ENCODE measurements around the gene IL17REL.

The IL17REL gene

DNA sequence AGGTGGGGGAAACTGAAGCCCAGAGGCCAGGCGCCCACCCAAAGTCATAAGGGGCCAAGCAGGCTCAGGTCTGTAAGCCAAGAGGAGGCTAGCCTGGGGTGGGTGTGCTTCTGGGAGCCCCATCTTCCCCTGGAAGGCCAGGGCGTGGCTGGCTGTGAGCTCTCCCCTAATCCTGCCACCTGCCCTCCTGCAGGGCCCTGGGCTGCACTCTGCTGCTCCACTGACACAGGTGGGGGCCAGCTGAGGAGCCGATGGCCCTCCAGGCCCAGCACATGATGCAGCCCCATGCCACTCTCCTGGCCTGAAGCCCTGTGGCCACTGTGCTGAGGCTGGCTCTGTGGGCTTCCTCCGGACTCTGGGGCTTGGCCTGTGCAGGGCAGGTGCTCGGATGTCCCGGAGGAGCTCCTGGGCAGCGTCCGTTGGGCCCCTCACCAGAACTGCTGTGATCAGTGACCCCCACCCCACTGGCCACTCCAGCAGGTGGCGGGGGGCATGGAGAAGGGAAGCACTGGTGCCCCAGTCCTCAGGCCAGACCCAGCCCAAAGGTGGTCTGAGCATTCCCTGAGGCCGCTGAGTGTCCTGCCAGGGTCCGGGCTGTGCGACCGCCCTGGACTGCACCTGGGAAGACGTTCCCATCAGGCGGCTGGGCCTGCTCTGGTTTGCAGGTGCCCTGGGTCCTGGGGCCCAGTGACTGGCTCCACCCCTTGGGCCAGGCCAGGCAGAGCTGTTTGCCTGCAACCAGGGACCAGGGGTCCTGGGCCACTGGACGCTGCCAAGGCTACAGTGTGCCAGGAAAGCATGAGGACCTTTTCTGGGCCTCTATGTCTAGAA, 43.5 kb downstream of the IL17REL start:
- Histone ChIP-seq H3K4me2 (ENCODE audit: insufficient read depth, low read length, poor library complexity, severe bottlenecking) (no peak overlapping the region), H3K79me1 (ENCODE audit: low read depth, low read length) (peaks cover 10% of the 10 kb centered on the region), H3K4me3 (ENCODE audit: low read length in 2 of 2) (no peak overlapping the region), H3K9ac (ENCODE audit: low read depth, low read length, poor library complexity) (no peak overlapping the region), H3K9me3 (replicated peaks in 1 of 2; ENCODE audit: control insufficient read depth in 2 of 2, insufficient read depth in 1 of 2, low read depth in 1 of 2, low read length in 2 of 2) (peaks cover 0 to 8% of the 10 kb centered on the region in 2 donors), H3K18ac (ENCODE audit: low read length) (peak overlapping the region; percentile 85), H3K4me1 (ENCODE audit: control insufficient read depth in 2 of 2, insufficient read depth in 1 of 2, low read depth in 1 of 2, low read length in 2 of 2) (peaks cover 19 to 36% of the 10 kb centered on the region in 2 donors), H4K91ac (ENCODE audit: low read depth, low read length, poor library complexity) (peak overlapping the region; percentile 53), H2BK15ac (ENCODE audit: low read length) (peak overlapping the region; percentile 99), H3K27ac (replicated peaks; ENCODE audit: low read length) (no peak overlapping the region), H2BK12ac (ENCODE audit: low read length) (peak overlapping the region; percentile 97), H3K4ac (ENCODE audit: low read length) (peak overlapping the region; percentile 6), H2BK5ac (ENCODE audit: low read length) (peak overlapping the region; percentile 87), H3K36me3 (replicated peaks in 1 of 2; ENCODE audit: control insufficient read depth in 2 of 2, insufficient read depth in 2 of 2, low read length in 2 of 2) (peaks cover 5 to 7% of the 10 kb centered on the region in 2 donors), H3K14ac (ENCODE audit: low read length) (no peak overlapping the region), H3K27me3 (ENCODE audit: control insufficient read depth in 3 of 3, insufficient read depth in 3 of 3, low read depth in 1 of 3, low read length in 3 of 3) (peaks cover 0 to 26% (median 0%) of the 10 kb centered on the region in 3 experiments), H2AK5ac (ENCODE audit: low read depth, low read length) (peak overlapping the region; percentile 98), H3K23ac (ENCODE audit: low read depth, low read length, poor library complexity) (no peak overlapping the region), H2BK120ac (ENCODE audit: low read depth, low read length) (peak overlapping the region; percentile 99), H4K8ac (ENCODE audit: low read depth, low read length) (no peak overlapping the region), H2AFZ (ENCODE audit: low read length) (no peak overlapping the region)
- WGBS, 2 donors (ENCODE audit: extremely low coverage in 2 of 2, insufficient read length in 2 of 2, insufficient replicate concordance in 1 of 2), result no CpG with 5 or more reads among the region's 16 CpGs
- no peak for DNase-seq (ENCODE audit: low spot score)

DNA sequence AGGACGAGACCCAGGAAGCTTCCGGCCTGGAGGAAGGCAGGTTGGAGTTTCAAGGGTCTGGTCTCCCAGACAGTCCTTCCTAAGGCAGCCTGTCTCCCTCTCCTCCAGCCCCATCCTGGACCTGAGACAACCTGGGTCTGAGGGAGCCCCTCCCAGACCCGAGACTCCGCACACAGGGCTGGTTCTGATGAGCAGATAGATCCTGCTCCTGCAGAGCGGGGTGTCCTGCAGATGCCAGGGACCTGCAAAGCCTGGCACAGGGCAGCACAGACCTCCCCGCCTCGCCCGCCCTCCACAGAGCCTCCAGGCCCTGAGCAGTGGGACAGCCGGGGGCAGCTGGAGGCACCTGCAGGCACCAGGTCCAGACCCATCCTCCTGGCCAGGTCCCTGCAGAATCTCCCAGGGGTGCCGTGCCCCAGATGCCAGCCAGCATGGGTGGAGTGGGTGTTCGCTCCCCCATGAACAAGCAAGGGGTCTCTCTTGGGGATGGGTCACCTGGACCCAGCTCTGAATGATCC, 44.2 kb downstream of the IL17REL start:
- peaks cover 0 to 23% (median 0%) of the 10 kb centered on the region in 3 experiments for H3K27me3 ChIP-seq (ENCODE audit: control insufficient read depth in 3 of 3, insufficient read depth in 3 of 3, low read depth in 1 of 3, low read length in 3 of 3)
- H3K23ac ChIP-seq (ENCODE audit: low read depth, low read length, poor library complexity), result no peak overlapping the region
- no peak overlapping the region for H2BK120ac ChIP-seq (ENCODE audit: low read depth, low read length)
- H3K27ac ChIP-seq (replicated peaks; ENCODE audit: low read length), result no peak overlapping the region
- peak overlapping the region; percentile 88 for H3K18ac ChIP-seq (ENCODE audit: low read length)
- H2BK5ac ChIP-seq (ENCODE audit: low read length), result peak overlapping the region; percentile 87
- peaks cover 10% of the 10 kb centered on the region for H3K79me1 ChIP-seq (ENCODE audit: low read depth, low read length)
- H3K9me3 ChIP-seq (replicated peaks in 1 of 2; ENCODE audit: control insufficient read depth in 2 of 2, insufficient read depth in 1 of 2, low read depth in 1 of 2, low read length in 2 of 2), result peaks cover 0 to 5% of the 10 kb centered on the region in 2 donors
- H3K9ac ChIP-seq (ENCODE audit: low read depth, low read length, poor library complexity), result no peak overlapping the region
- peak overlapping the region; percentile 6 for H3K4ac ChIP-seq (ENCODE audit: low read length)
- no peak overlapping the region for H3K14ac ChIP-seq (ENCODE audit: low read length)
- no peak overlapping the region for H4K8ac ChIP-seq (ENCODE audit: low read depth, low read length)
- peaks cover 19 to 33% of the 10 kb centered on the region in 2 donors for H3K4me1 ChIP-seq (ENCODE audit: control insufficient read depth in 2 of 2, insufficient read depth in 1 of 2, low read depth in 1 of 2, low read length in 2 of 2)
- peak overlapping the region; percentile 53 for H4K91ac ChIP-seq (ENCODE audit: low read depth, low read length, poor library complexity)
- peaks cover 12% of the 10 kb centered on the region in 2 donors for H3K36me3 ChIP-seq (replicated peaks in 1 of 2; ENCODE audit: control insufficient read depth in 2 of 2, insufficient read depth in 2 of 2, low read length in 2 of 2)
- H2BK12ac ChIP-seq (ENCODE audit: low read length), result peak overlapping the region; percentile 97
- peak overlapping the region; percentile 91 for H2BK15ac ChIP-seq (ENCODE audit: low read length)
- H3K4me2 ChIP-seq (ENCODE audit: insufficient read depth, low read length, poor library complexity, severe bottlenecking), result no peak overlapping the region
- no peak for DNase-seq (ENCODE audit: low spot score)
- H2AFZ ChIP-seq (ENCODE audit: low read length), result no peak overlapping the region
- WGBS, 2 donors (ENCODE audit: extremely low coverage in 2 of 2, insufficient read length in 2 of 2, insufficient replicate concordance in 1 of 2), result no CpG with 5 or more reads among the region's 11 CpGs
- H3K4me3 ChIP-seq (ENCODE audit: low read length in 2 of 2), result no peak overlapping the region
- H2AK5ac ChIP-seq (ENCODE audit: low read depth, low read length), result peak overlapping the region; percentile 98

DNA sequence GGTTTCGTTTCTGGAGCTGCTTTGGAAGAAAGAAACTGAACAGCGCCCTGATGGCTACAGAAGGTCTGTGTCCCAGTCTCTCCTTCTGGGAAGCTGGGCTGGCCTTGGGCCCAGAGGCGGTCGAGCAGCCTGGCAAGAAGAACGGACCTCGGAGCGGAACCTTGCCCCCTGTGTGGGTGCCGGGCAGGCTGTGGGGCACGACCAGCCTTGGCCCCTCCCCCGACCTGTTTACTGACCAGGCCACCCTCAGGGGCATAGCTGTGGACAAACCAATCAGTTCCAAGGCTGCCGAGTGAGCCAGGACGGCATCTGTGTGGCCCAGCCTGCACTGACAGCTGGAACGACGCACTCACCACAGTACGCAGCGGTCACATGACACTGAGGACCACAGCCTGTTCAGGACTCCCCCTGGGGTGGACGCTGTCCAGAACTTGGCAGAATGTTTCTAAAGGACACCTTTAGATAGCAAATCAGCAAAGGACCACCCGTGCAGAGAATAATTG, 44.8 kb downstream of the IL17REL start:
- no CpG with 5 or more reads among the region's 18 CpGs for WGBS, 2 donors (ENCODE audit: extremely low coverage in 2 of 2, insufficient read length in 2 of 2, insufficient replicate concordance in 1 of 2)
- DNase-seq (ENCODE audit: low spot score), result no peak
- Histone ChIP-seq H3K27me3 (ENCODE audit: control insufficient read depth in 3 of 3, insufficient read depth in 3 of 3, low read depth in 1 of 3, low read length in 3 of 3) (peaks cover 0 to 18% (median 0%) of the 10 kb centered on the region in 3 experiments), H3K4me1 (ENCODE audit: control insufficient read depth in 2 of 2, insufficient read depth in 1 of 2, low read depth in 1 of 2, low read length in 2 of 2) (peaks cover 21 to 34% of the 10 kb centered on the region in 2 donors), H3K27ac (replicated peaks; ENCODE audit: low read length) (no peak overlapping the region), H3K14ac (ENCODE audit: low read length) (peak overlapping the region; percentile 64), H3K18ac (ENCODE audit: low read length) (peak overlapping the region; percentile 88), H2BK5ac (ENCODE audit: low read length) (peak overlapping the region; percentile 75), H3K9ac (ENCODE audit: low read depth, low read length, poor library complexity) (peak overlapping the region; percentile 70), H3K79me1 (ENCODE audit: low read depth, low read length) (peaks cover 15% of the 10 kb centered on the region), H3K23ac (ENCODE audit: low read depth, low read length, poor library complexity) (peak overlapping the region; percentile 80), H2AK5ac (ENCODE audit: low read depth, low read length) (peak overlapping the region; percentile 98), H2AFZ (ENCODE audit: low read length) (no peak overlapping the region), H3K4me3 (ENCODE audit: low read length in 2 of 2) (no peak overlapping the region), H3K36me3 (replicated peaks in 1 of 2; ENCODE audit: control insufficient read depth in 2 of 2, insufficient read depth in 2 of 2, low read length in 2 of 2) (peaks cover 18% of the 10 kb centered on the region in 2 donors), H3K4me2 (ENCODE audit: insufficient read depth, low read length, poor library complexity, severe bottlenecking) (no peak overlapping the region), H3K4ac (ENCODE audit: low read length) (peak overlapping the region; percentile 84), H2BK120ac (ENCODE audit: low read depth, low read length) (peak overlapping the region; percentile 89), H2BK12ac (ENCODE audit: low read length) (peak overlapping the region; percentile 24), H4K91ac (ENCODE audit: low read depth, low read length, poor library complexity) (no peak overlapping the region), H2BK15ac (ENCODE audit: low read length) (peak overlapping the region; percentile 91), H4K8ac (ENCODE audit: low read depth, low read length) (peak overlapping the region; percentile 72), H3K9me3 (replicated peaks in 1 of 2; ENCODE audit: control insufficient read depth in 2 of 2, insufficient read depth in 1 of 2, low read depth in 1 of 2, low read length in 2 of 2) (peaks cover 0 to 3% of the 10 kb centered on the region in 2 donors)

Data from neuronal stem cell (in vitro differentiated cells).